Measurements from ENCODE around the gene PIK3R1.
"Not testable (repeated sequence)": the region's sequence is repeated elsewhere in the genome, so short reads cannot be mapped to it uniquely, and the experiment has no call there.

Gene PIK3R1

GRCh38 chr5:68193481-68194036 is 22.0 kb upstream of the PIK3R1 start:
- DNase-seq (ENCODE audit: low read depth) = no peak

- no peak for DNase-seq (ENCODE audit: low read depth)
These were observed 21.2 kb upstream of the PIK3R1 start for GRCh38 chr5:68194386-68194785.

- no peak for DNase-seq (ENCODE audit: low read depth)
These were observed 20.4 kb upstream of the PIK3R1 start for GRCh38 chr5:68195137-68195536.

- DNase-seq (ENCODE audit: low read depth) = no peak
These were observed 18.7 kb upstream of the PIK3R1 start for GRCh38 chr5:68196876-68197275.

GRCh38 chr5:68200288-68200687 is 15.3 kb upstream of the PIK3R1 start:
- DNase-seq (ENCODE audit: low read depth) = no peak

GRCh38 chr5:68210654-68211053 is 4.9 kb upstream of the PIK3R1 start:
- DNase-seq (ENCODE audit: low read depth) = not testable (repeated sequence)

GRCh38 chr5:68214482-68215207 is 911 bp upstream of the PIK3R1 start:
- no peak for DNase-seq (ENCODE audit: low read depth)

- DNase-seq (ENCODE audit: low read depth) = no peak
These were observed 315 bp downstream of the PIK3R1 start for GRCh38 chr5:68215898-68216244.

GRCh38 chr5:68216245-68217046 is 890 bp downstream of the PIK3R1 start:
- peak; percentile 47 for DNase-seq (ENCODE audit: low read depth)

GRCh38 chr5:68217047-68217355 is 1.4 kb downstream of the PIK3R1 start:
- DNase-seq (ENCODE audit: low read depth) = no peak

- no peak for DNase-seq (ENCODE audit: low read depth)
These were observed 2.0 kb downstream of the PIK3R1 start for GRCh38 chr5:68217528-68217927.

- no peak for DNase-seq (ENCODE audit: low read depth)
These were observed 3.7 kb downstream of the PIK3R1 start for GRCh38 chr5:68219161-68219816.

GRCh38 chr5:68220260-68220659 is 4.7 kb downstream of the PIK3R1 start:
- no peak for DNase-seq (ENCODE audit: low read depth)

GRCh38 chr5:68220914-68221313 is 5.4 kb downstream of the PIK3R1 start:
- DNase-seq (ENCODE audit: low read depth) = no peak

GRCh38 chr5:68221488-68221887 is 5.9 kb downstream of the PIK3R1 start:
- DNase-seq (ENCODE audit: low read depth) = no peak

GRCh38 chr5:68222310-68222709 is 6.8 kb downstream of the PIK3R1 start:
- no peak for DNase-seq (ENCODE audit: low read depth)

GRCh38 chr5:68222824-68223354 is 7.3 kb downstream of the PIK3R1 start:
- DNase-seq (ENCODE audit: low read depth) = no peak

GRCh38 chr5:68223904-68224303 is 8.3 kb downstream of the PIK3R1 start:
- DNase-seq (ENCODE audit: low read depth) = no peak

- no peak for DNase-seq (ENCODE audit: low read depth)
These were observed 9.1 kb downstream of the PIK3R1 start for GRCh38 chr5:68224509-68225187.

GRCh38 chr5:68225188-68225910 is 9.8 kb downstream of the PIK3R1 start:
- DNase-seq (ENCODE audit: low read depth) = no peak

- DNase-seq (ENCODE audit: low read depth) = no peak
These were observed 10.5 kb downstream of the PIK3R1 start for GRCh38 chr5:68225911-68226545.

Measured in stimulated activated CD8-positive, alpha-beta memory T cell treated with anti-CD3 and anti-CD28 coated beads, Interleukin-4, amount 100 ng/mL, for 24 hours (primary cell).